ENCODE data around the gene ARHGEF19.

Gene ARHGEF19

DNA sequence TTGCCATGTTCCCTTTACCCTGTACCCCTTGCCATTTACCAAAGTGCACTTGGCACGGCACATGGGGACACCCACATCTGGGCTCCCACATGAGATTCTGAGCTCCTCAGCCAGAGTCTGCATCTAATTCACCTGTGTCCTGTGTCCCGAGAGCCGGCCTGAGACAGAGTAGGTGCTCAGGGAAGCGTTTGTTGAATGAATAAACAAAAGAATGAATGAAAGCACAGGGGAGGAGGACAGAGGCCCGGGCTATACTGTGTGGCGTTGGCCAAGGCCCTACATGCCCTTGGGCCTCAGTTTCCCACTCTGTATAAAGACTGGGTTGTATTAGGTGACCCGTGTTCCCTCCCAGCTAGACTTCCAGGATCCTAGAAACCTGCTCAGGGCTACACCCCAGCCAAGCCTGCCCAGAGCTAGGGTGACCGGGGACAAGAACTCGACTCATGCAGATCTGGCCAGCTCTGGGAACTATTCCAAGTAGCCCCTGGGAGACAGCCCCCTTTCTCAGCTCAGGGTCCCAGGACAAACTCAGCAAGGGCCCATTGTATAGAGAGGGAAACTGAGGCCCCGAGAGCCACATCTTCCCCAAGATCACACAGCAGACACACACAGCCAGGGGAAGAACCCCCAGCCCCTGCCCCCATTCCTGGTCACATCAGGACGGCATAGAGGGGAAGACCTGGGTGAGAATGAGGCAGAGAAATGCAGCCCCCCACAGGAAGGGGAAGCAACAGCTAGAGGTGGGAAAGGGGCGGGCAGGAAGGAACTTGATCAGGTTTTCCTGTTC is 62.6 kb downstream of the ARHGEF19 start:
- DNase-seq (ENCODE audit: low spot score) = no peak

DNA sequence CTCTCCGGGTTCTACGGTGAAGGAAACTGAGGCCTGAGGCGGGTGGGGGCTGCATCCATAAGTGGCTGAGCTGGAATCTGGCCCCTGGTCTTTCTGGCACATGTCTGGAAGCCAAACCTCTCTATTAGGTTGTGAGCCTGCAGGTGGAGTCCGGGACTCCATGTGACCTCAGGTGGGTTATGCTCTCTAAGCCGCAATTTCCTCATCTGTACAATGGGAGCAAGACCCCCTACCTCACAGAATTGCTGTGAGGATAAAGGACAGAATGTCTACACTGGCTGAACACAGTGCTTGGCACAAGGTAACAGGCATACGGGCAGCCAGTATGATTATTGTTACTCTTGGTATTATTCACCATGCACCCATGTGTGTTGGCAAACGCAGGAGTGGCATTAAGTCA is 63.3 kb downstream of the ARHGEF19 start:
- no peak for DNase-seq (ENCODE audit: low spot score)

DNA sequence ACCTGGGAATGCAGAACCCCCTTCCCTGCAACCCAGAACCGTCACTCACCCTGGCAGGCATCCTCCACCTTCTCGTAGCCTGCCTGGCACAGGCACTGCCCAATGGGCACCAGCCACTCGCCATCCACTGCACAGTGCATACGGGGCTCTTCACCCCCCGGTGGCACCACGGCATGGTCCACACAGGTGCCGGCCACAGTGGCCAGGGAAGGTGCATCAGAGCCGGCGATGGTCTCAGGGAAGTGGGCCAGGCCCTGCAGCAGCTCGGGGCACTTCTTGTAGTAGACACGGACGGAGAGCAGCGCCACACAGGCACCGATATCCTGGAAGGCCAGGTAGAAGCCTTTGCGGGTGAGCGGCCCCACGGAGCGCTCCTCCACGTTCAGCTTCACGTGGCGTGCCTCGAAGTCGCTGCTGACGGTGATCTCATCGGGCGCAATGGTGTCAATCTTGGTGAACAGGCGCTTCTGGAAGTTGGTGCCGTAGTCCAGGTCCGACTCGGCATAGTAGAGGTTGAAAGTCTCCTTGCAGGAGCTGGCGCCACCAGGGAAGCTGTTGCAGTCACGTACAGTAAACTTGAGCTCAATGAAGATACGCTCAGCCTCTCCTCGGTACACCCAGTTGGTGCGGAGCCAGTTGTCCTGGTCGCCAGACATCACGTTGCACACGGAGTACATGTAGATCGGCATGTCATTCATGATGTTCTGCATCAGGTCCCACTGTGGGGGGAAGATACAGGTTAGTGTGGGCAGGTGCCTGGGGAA is 63.9 kb downstream of the ARHGEF19 start:
- DNase-seq (ENCODE audit: low spot score) = no peak

All from putamen (tissue), 1 donor.